NCI-H69 (cell line): ENCODE data around the gene PKDREJ.

Experiments used
- DNase-seq: peaks from one replicate; lab custom pipeline; 2025; lab: John Stamatoyannopoulos, UW

PKDREJ gene

GRCh38 chr22:46234969-46235368, 28.2 kb downstream of the PKDREJ start:
- DNase-seq, result no peak

GRCh38 chr22:46233231-46233630, 29.9 kb downstream of the PKDREJ start:
- peak; percentile 39 for DNase-seq

- DNase-seq, result no peak
These were observed 32.8 kb downstream of the PKDREJ start for GRCh38 chr22:46230262-46230901.

GRCh38 chr22:46229701-46230100, 33.4 kb downstream of the PKDREJ start:
- DNase-seq, result no peak

GRCh38 chr22:46226577-46226976, 36.6 kb downstream of the PKDREJ start:
- DNase-seq, result no peak

GRCh38 chr22:46225631-46226030, 37.5 kb downstream of the PKDREJ start:
- no peak for DNase-seq

GRCh38 chr22:46224898-46225290, 38.2 kb downstream of the PKDREJ start:
- DNase-seq, result no peak

- no peak for DNase-seq
These were observed 38.9 kb downstream of the PKDREJ start for GRCh38 chr22:46224044-46224897.

GRCh38 chr22:46220921-46221320, 42.2 kb downstream of the PKDREJ start:
- DNase-seq, result no peak

GRCh38 chr22:46219636-46220035, 43.5 kb downstream of the PKDREJ start:
- DNase-seq, result no peak

- no peak for DNase-seq
These were observed 48.5 kb downstream of the PKDREJ start for GRCh38 chr22:46214616-46215015.

GRCh38 chr22:46214149-46214548, 49.0 kb downstream of the PKDREJ start:
- no peak for DNase-seq

GRCh38 chr22:46213052-46213451, 50.1 kb downstream of the PKDREJ start:
- DNase-seq, result no peak

- DNase-seq, result no peak
These were observed 50.9 kb downstream of the PKDREJ start for GRCh38 chr22:46212195-46212594.

- no peak for DNase-seq
These were observed 53.9 kb downstream of the PKDREJ start for GRCh38 chr22:46209262-46209661.
